HG02943 (cell line): Measurements from ENCODE around the gene LRP1B.
"Not testable (repeated sequence)": the region's sequence is repeated elsewhere in the genome, so short reads cannot be mapped to it uniquely, and the experiment has no call there.

Source experiments
- ATAC-seq: cut with Tn5 transposase; IDR thresholded peaks from one replicate; pipeline ENCODE4 v1.9.1; 2021; ENCODE audit warnings: mild to moderate bottlenecking, low read depth, moderate library complexity; ENCODE audit not compliant: unreplicated experiment

Gene LRP1B

DNA sequence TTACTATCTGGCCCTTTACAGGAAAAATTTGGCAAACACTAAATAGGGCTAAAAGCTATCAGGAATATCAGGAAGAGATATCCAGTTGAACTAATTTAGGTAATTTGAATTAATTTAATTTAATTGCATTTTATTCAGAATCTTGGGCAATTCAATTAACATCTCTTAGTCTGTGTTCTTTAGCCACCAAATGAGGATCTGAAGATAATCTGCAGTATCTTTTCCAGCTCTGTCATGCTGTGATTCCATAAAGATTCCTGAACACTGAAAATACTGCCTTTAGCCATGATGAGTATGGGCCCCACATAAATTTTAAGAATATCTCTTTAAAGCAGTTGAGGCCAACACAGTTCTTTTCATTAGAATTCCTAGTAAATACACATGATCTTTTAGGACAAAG, 1679.5 kb downstream of the LRP1B start:
- ATAC-seq = no peak

DNA sequence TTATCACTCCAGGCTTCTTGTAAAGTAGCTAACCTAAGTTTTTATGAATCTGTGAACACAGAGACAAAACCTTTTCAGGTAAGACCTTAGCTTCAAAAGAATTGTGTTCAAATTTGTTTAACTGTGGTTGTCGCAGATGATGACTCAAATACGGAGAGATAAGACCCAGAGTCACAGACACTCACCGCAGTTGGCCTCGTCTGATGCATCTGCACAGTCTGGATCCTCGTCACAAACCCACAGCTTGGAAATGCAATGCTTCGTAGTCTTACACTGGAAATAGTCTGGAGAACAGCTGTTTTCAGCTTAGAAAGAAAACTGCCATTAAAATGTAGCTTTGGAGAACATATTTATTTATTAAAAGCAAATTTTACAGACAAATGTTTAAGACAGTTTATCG, 1688.5 kb downstream of the LRP1B start:
- no peak for ATAC-seq

DNA sequence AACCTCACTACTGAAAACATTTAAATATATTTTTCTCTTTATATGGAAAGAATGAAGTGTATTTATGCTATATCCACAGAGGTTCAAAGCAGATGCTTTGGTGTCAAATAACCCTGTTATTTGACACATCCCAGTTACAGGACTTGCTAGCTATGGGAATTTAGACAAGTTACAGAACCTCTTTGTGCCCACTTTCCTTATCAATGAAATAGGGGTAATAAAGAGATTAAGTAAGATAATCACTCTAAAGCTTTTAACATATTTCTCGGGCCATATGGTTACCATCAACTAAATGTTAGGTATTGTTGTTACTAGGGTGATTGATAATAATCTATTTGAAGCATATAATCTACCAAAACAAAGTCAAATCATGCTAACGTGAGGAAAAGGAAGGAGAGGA, 1690.0 kb downstream of the LRP1B start:
- ATAC-seq = no peak

DNA sequence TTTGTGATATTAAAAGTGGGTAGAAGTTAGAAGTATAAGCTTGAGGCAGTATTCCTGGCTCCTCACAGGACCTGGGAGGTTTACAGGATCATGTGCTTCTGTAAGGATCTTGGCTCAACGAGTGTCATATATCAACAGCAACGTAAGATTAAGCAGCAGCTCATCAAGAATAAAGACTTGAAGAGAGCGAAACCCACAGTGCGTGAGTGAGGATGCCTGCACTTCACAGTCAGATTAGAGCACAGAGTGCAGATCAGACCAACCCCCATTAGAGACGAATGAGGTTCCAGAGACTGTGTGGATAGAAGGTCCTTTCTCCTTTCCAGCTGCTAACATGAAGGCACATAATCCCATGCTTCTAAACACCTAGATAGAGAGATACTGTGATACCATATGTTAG, 1693.9 kb downstream of the LRP1B start:
- no peak for ATAC-seq

DNA sequence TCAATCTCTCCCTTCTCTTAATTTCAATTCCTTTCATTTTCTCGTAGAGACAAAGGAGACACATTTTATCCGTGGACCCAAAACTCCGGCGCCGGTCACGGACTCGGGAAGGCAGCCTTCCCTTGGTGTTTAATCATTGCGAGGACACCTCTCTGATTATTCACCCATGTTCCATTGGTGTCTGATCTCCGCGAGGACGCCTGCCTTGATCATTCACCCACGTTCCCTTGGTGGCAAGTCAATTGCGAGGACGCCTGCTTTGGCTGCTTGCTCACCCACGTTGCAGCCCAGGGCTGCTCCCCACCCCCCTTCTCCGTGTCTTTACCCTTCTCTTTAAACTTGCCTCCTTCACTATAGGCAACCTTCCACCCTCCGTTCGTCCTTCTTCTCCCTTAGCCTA, 1703.8 kb downstream of the LRP1B start:
- ATAC-seq = not testable (repeated sequence)

DNA sequence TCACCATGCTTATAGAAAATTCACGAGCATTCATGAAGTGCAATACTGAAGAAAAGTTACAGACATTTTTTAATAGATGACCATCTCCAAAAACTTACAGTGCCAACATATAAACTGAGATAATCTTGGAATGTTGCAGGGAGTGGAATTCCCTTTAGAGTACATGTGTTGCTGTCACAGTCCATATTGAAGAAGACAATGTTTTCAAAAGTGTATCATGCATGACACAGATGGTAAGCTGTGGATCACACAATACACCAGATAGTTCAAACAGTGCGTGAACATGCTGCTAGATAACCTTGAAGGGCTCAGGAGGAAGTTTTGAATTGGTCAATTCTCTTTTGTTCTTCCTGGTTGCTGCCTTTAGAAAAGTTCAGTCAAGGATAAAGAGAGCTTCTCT, 1706.3 kb downstream of the LRP1B start:
- ATAC-seq = no peak

DNA sequence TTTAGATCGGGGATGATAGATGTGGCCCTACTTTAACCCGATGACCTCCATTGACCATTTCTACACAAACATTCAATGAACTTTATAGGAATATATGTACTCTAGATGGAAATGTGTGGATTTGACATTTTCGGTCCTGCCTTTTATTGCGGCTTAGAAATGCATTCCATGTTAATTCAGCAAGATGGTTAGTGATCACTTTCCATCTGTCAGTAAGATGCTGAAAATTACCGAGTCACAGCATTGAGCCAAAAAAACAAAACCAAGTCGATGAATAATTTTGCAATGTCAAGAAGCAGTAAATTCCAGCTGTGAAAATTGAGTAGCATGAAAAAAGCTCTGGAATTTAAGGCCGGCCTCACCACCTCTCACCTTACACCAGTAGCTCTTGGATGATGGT, 1708.1 kb downstream of the LRP1B start:
- no peak for ATAC-seq

DNA sequence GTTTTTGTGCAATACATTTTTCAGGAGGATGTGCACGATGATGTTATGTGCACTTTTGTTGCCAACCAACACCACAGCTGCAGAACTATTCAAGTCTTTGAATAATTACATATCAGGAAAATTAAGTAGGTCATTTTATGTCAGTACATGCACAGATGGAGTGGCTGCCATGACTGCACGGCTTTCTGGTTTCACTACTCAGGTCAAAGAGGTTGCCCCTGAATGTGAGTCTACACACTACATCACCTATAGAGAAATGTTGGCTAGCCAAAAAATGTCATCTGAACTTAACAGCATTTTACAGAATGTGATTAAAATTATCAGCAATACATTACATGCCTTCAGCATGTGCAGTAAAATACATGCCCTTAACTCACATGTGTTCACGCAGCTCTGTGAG, 1713.3 kb downstream of the LRP1B start:
- ATAC-seq = no peak

DNA sequence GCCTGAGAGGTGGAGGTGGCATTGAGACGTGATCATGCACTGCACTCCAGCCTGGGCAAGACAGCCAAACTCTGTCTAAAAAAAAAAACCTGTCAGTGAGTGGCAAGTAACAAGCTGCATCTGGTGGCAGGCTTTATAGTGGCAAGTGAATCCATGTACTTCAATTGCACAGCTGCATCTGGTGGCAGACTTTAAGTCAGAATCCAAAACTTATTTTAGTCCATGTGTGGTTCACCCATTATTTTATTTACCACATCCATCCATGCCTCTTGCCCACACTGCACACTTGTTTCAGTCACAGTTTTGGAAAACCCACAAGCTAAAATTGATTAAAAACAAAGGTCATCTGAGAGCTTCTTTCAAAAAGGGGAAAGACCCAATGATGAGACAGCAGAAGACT, 1714.2 kb downstream of the LRP1B start:
- no peak for ATAC-seq

DNA sequence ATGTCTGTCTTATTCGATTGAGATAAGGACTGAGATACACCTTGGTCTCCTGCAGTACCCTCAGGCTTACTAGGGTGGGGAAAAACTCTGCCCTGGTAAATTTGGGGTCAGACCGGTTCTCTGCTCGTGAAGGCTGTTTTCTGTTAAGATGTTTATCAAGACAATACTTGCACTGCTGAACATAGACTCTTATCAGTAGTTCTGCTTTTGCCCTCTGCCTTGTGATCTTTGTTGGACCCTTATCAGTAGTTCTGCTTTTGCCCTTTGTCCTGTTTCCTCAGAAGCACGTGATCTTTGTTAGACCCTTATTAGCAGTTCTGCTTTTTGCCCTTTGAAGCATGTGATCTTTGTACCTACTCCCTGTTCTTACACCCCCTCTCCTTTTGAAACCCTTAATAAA, 1715.8 kb downstream of the LRP1B start:
- ATAC-seq = not testable (repeated sequence)

DNA sequence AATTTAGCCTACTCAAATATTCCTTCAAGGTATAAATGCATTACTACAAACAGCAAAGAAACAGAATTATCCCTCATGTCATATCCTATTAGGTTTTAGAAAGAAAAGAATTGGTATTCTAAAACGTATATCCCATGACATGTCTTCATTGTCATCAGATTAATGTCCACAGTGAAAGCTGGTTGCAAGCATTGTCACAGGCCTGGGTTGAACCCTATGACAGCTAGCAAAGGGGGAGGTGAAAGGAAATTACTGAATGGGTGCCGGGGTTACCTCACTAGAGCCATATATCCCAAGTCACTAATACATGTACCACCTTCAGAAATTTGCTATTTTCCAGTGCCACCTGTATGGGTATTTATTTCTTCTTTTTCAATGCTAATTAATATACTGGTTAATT, 1720.1 kb downstream of the LRP1B start:
- no peak for ATAC-seq

DNA sequence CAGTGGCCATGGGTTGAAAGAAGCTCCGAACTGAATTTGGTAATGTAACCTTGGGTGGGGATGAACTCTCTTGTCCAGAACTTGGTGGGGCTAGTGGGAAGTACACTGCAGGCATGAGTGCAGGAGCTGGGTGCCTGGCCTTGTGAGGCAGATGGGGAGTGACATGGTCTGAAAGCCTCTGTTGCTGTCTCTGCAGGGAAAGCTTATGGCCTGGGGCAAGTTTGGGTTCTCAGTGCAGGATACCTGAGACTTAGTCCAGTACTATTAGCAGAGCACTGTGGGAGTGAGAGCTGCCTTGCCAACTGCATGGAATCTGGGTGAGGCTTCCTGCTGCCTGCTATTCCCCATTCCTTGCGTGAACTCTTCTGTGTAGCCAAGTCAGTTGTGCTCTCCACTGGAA, 1729.8 kb downstream of the LRP1B start:
- ATAC-seq = no peak

DNA sequence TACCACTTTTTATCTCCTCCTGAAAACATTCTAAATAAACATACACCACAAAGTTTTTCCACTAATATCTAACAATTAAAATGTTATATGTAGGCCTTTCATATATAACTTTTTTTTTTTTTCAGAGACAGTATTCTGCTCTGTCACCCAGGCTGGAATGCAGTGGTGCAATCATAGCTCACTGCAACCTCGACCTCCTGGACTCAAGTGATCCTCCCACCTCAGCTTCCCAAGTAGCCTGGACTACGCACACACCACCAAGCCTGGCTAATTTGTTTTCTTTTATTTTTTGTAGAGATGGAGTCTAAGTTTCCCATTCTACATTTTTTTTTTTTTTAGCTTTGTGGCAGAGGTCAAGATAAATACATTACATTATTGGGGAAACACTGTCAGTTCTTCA, 1738.0 kb downstream of the LRP1B start:
- no peak for ATAC-seq

DNA sequence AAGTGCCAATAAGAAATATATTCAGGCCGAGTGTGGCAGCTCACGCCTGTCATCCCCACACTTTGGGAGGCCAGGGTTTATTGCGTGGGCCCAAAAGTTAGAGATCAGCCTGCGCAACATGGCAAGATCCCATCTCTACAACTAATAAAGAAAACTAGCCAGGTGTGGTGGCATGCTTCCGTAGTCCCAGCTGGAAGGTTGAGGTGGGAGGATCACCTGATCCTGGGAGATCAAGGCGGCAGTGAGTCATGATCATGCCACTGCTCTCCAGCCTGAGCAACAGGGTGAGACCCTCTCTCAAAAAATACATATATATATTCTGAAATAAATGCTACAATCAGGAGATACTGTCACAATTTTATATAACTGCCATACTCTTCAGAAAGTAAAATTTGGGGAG, 1745.9 kb downstream of the LRP1B start:
- no peak for ATAC-seq

DNA sequence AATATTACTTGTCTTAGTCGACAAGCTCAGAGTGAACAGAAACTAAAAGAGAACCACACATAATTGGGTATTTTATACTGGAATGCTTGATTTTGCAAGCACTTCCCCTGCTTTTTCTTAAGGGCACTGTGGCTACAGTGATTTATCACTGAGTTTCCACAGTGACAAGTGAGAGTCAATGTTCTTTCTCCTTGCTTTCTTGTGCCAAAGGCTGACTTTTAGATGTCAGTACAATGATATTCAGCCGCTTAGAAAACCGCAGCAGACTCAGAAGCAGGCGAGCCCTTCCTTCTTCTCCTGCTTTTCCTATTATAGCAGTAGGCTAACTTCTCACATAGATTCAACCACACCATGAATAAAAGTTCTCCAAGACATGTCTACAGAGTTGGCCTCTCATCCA, 1747.0 kb downstream of the LRP1B start:
- ATAC-seq = no peak

DNA sequence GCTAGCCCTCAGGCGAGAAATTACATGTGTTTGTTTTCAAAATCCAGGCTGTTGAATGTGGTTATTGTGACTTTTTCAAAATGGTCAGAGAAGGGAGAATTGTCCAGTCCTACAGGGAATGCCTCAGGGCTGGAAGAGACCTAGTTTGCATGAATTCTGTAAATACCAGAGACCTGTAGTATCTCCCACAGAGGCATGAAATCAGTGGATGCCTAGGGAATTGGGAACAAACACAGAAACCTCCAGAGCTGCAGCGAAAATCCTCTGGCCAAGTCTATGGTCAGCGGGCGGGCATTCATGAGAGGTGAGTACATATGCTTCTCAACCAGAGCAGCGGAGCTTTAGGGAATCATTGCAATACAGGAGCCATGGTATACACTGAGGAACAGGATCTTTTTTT, 1754.1 kb downstream of the LRP1B start:
- ATAC-seq = no peak

DNA sequence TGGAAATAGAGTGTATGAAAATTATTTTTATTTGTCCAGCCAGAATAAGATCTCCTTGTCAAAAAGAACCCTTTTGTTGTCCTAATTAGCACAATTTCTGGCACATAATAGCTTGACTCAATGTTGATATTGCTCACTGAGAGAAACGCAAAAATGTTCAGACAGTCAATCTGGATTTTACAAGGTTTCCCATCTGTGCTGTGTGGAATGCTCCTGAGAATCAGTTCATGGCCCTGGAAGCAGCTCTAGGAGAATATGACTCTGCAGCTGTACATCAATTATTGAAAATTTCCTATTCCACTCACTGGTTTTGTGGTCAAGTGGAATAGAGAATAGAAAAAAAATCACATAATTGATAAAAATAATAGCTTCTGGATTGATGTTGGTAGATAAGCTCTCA, 1767.7 kb downstream of the LRP1B start:
- ATAC-seq = no peak

DNA sequence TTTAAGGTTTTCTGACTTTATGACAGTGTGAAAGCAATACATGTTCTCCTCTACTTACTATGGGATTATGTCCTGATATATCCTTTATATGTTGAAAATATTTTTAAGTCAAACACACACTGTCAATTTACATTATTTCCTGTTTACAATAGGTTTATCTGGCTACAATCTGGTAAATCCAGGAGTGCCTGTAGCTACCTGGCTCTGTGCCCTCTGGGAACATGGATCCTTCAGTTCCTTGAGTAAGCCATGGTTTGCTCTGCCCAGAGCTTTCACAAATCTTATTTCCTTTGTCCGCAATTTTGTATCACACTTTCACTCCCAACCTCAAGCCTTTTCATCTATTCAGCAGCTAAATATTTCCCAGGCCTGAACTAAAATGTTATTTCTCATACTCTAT, 1768.5 kb downstream of the LRP1B start:
- no peak for ATAC-seq

DNA sequence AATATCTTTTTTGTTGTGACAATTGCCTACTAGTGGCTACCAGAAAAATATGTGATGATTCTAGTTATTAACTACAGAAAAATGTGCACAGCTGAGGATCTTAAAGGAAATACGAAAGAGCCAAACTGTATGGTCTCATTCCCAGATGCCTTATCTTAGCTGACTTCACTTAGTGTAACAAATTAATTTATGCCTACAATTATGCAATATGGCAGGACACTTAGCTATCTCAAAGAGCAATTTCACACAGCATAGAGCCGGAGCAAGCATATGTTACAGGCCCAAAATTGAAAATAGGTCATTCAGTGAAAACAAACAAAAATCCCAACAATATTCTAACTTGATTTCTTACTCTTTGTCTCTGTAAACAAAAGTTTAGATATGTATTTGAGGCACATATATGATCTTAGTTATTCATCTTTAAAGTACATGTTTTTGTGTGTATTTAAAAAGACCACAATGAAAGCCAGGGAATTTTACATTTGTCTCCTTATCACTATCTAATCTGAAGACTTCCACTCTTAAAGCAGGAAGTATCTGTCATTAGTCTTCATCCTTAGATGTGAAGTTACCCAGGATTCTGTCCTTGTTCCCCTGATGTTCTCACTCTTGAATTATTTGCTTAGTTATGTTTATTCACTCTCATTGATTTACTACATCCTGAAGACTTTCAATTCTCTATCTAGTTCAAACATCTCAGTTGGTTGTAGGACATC, 1771.6 kb downstream of the LRP1B start:
- no peak for ATAC-seq

DNA sequence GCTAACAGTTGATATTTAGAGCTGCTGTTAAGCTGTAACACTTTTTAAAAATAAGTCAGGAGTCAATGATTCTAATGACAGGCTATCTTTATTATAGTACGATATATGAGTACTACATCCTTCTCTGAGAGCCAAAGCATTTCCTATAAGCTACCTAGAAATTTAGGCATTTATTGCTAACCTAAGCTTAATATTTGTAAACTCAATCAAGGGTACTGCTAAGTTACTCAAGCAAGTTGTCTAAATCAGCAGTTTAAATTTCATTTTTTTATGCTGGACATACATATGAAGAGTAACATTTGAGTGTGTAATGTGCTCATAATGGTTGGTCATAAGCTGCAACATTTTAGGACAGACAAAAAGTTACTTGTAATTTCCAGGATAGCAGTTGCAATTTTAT, 1774.1 kb downstream of the LRP1B start:
- no peak for ATAC-seq

DNA sequence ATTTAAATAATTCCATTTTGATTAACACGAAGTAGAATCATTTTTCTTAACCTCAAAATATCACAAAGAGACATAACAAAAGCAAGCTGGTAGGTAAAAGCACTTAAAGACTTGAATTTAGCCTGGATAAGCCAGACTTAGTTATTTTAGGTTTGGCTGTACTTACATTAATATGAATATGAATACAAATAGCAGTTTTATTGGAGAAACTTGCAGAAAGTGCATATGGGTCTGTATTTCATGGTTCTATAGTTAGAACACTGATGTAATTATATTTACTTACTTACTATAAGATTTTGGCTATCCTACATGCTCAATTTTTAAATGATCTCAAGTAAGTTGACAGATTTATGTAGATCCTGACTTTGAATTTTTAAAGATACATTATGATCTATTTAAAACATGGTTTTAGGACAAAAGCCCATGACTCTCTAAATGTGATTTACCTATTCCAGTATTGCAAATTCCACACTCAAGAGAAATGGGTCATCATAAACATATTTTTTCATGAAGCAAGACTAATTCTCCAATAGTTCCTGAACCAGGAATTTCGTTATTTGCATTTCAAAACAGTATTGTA, 1775.2 kb downstream of the LRP1B start:
- no peak for ATAC-seq

DNA sequence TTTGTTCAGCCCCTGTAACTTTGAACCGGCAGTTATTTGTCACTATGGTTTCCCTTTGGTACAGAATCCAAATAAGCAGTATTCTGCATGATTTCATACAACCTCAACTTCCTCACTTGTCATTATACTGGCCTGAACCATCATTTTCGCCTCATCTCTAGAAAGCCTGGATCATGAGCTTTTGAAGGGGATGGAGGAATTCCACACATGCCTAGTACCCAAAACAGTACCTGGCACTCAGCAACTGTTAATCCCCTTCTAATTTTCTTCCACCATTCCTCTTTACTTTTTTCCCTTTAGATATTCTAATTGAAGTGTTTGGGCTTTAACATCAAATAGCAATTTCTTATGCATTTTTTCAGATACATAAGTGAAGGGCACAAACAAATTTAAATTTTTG, 1776.3 kb downstream of the LRP1B start:
- ATAC-seq = no peak

DNA sequence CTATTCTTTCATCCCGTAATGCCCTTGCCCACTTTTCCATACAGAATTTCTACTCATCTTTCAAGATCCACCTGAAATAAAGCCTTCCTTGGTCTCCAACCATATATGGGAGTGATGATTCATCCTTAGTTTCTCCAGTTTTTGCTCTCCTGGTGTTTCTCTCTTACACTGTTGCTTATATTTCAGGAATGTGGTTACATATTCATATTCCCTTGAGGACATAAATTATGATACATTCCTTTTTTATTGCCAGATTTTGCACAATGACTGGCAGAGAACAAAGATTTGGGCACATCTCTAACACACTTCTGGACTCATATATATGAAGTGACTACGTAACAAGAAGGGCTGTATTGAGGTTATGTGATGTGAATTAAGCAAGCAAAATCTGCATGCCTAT, 1777.3 kb downstream of the LRP1B start:
- ATAC-seq = no peak
